ENCODE data around the gene DDB1. TPM values are rescaled to one million over a fixed set of nuclear protein-coding genes. Genes with fewer than 3 reads are reported as not detected.

Gene DDB1
- total RNA-seq, 1 donor from 2014 or later = 130 TPM

DNA sequence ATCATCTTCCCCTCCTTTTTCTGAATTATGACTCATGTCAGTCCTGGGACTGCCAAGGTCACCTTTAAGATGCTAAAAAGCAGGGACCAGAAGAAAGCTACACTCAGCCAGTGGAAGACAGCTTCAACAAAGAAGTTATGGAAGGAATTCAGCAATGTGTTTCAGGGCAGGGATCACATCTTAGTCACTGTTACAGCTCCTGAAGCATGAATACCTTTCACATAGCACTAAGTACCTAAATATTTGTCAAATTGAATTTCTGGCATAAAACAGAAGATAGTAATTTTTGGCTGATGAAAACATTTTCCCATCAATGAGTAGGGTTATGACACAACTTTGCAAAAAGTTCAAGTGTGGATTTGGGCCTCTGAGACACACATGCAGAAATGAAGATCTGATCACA, 5.2 kb downstream of the DDB1 start:
- no peak overlapping the region for H3K27ac ChIP-seq
- no peaks in the 10 kb centered on the region for H3K27me3 ChIP-seq
- TF ChIP-seq CTCF (IDR thresholded peaks at IDR 0.05) = no peak
- no peak for DNase-seq (ENCODE audit: low spot score in 2 of 2)
- H3K4me3 ChIP-seq = no peak overlapping the region
- H3K9me3 ChIP-seq = no peaks in the 10 kb centered on the region
- H3K4me1 ChIP-seq = peaks cover 0 to 11% of the 10 kb centered on the region in 2 donors
- intact Hi-C loops (cut with DNase I) = no loop called here
- H3K36me3 ChIP-seq = peaks cover 46 to 68% of the 10 kb centered on the region in 2 donors

DNA sequence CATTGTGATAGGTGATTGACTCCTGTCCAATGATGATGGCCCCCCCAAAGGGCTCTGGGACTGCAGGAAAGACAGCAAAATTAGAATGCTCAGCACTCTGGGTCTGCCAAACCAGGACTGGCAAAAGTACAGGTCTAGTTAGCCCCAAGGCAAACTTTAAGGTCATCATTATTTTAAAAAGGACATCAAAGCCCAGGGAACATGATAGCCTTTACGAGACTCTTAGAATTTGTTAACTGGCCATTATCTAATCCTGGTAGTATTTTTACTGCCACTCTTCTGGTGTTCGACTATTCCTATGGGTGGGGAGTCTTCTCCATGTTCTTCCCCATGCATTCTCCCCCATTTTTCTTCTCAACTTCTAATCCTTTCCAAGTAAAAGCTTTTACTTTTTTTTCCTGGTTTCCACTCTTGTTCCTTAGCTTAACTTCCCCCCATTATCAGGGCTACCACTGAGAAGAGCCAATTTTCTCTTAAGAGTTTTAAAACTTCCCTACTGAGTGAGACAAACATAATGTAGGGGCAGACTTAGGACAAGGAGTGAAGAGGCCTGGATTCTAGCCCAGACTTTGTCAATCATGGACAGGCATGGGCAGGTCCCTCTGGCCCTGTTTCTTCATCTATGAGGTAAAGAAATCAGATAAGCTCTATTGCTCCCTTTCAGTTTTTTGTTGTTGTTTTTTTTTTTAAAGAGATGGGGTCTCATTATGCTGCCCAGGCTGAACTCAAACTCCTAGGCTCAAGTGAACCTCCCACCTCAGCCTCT, 7.1 kb downstream of the DDB1 start:
- intact Hi-C loops (cut with DNase I) = no loop called here
- H3K36me3 ChIP-seq = peaks cover 64 to 87% of the 10 kb centered on the region in 2 donors
- no peak overlapping the region for H3K4me3 ChIP-seq
- no peaks in the 10 kb centered on the region for H3K4me1 ChIP-seq
- no peak overlapping the region for H3K27ac ChIP-seq
- H3K9me3 ChIP-seq = no peaks in the 10 kb centered on the region
- no peak for TF ChIP-seq CTCF (IDR thresholded peaks at IDR 0.05)
- no peaks in the 10 kb centered on the region for H3K27me3 ChIP-seq
- no peak for DNase-seq (ENCODE audit: low spot score in 2 of 2)

GRCh38 chr11:61315260-61315659, 17.6 kb downstream of the DDB1 start:
- TF ChIP-seq CTCF (IDR thresholded peaks at IDR 0.05) = no peak
- H3K36me3 ChIP-seq = peaks cover 89 to 91% of the 10 kb centered on the region in 2 donors
- no peak for DNase-seq (ENCODE audit: low spot score in 2 of 2)
- no peak overlapping the region for H3K27ac ChIP-seq
- H3K9me3 ChIP-seq = no peaks in the 10 kb centered on the region
- no peak overlapping the region for H3K4me3 ChIP-seq
- no peaks in the 10 kb centered on the region for H3K27me3 ChIP-seq
- intact Hi-C loops (cut with DNase I) = no loop called here
- no peaks in the 10 kb centered on the region for H3K4me1 ChIP-seq

GRCh38 chr11:61310749-61311148, 22.2 kb downstream of the DDB1 start:
- Histone ChIP-seq H3K36me3 (peaks cover 94 to 97% of the 10 kb centered on the region in 2 donors), H3K4me3 (no peak overlapping the region), H3K9me3 (no peaks in the 10 kb centered on the region), H3K27ac (no peak overlapping the region), H3K4me1 (no peaks in the 10 kb centered on the region), H3K27me3 (no peaks in the 10 kb centered on the region)
- no peak for TF ChIP-seq CTCF (IDR thresholded peaks at IDR 0.05)
- no peak for DNase-seq (ENCODE audit: low spot score in 2 of 2)
- intact Hi-C loops (cut with DNase I) = no loop called here

DNA sequence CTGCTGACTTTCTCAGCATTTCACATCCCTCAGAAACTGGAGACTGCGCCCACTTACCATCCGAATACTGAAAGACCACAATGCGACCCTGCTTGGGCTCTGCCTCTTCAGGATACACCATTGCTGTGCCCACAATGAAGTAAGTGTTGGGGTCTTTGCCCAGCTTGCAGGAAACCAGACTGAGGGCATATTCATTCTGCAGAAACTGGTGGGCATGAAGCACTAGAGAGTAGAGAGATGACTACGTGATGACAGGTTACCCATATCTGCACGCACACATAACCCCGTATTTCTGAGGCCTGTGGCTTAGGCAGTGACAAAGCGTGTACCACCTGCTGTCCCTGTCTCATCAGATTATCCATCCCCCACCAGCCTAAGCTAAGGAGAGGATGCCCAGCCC, 23.2 kb downstream of the DDB1 start:
- H3K27me3 ChIP-seq = no peaks in the 10 kb centered on the region
- H3K27ac ChIP-seq = no peak overlapping the region
- no peaks in the 10 kb centered on the region for H3K9me3 ChIP-seq
- H3K4me1 ChIP-seq = no peaks in the 10 kb centered on the region
- no peak for TF ChIP-seq CTCF (IDR thresholded peaks at IDR 0.05)
- H3K36me3 ChIP-seq = peaks cover 90 to 97% of the 10 kb centered on the region in 2 donors
- DNase-seq (ENCODE audit: low spot score in 2 of 2) = no peak
- H3K4me3 ChIP-seq = no peak overlapping the region
- intact Hi-C loops (cut with DNase I) = no loop called here

Data from ascending aorta (tissue), 2 donors.